Tibial nerve (tissue), 4 donors: ENCODE data around the gene MORN3.

ENCODE experiments used
- EP300 ChIP-seq, 2 donors: sonication (generic); formaldehyde crosslinking; IDR thresholded peaks; one replicate each; pipeline ENCODE4 v1.6.1; 2017; ENCODE audit warnings: antibody characterized with exemption in 2 of 2, mild to moderate bottlenecking in 1 of 2
- POLR2A ChIP-seq, 2 donors: fragments of 450-650 bp; IDR thresholded peaks; one replicate each; pipeline ENCODE4 v1.6.1; 2017; ENCODE audit warnings: antibody characterized with exemption in 2 of 2, mild to moderate bottlenecking in 2 of 2, moderate library complexity in 2 of 2
- TF ChIP-seq, protein P1 (sequence below), 5 experiments: fragments of 200-600 bp in 3 of 5; fragments of 450-650 bp in 2 of 5; sonication (generic) in 3 of 5; IDR thresholded peaks; one replicate each; pipeline ENCODE4 v1.5.1; 2016 to 2019; ENCODE audit warnings: antibody characterized with exemption in 5 of 5, mild to moderate bottlenecking in 3 of 5, moderate library complexity in 2 of 5

DNA sequence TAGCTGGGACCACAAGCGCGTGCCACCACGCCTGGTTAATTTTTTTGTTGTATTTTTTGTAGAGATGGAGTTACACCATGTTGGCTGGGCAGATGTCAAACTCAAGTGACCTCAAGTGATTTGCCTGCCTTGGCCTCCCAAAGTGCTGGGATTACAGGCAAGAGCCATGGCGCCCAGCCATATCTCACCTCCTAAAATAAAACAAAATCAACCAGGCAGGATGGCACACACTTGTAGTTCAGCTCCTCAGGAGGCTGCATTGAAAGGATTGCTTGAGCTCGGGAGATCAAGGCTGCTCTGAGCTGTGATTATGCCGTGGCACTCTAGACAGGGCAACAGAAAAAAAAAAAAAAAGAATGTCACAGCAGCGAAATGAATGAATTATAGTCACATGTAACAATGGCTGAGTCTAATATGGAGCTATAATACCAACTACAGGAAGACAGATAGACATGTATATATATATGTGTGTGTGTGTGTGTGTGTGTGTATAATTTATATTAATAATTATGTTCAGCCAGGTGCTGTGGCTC, 23.8 kb upstream of the MORN3 start:
- TF ChIP-seq EP300 (IDR thresholded peaks at IDR 0.05): no peak
- no peak for TF ChIP-seq POLR2A (IDR thresholded peaks at IDR 0.05)
- TF ChIP-seq, protein P1, sequence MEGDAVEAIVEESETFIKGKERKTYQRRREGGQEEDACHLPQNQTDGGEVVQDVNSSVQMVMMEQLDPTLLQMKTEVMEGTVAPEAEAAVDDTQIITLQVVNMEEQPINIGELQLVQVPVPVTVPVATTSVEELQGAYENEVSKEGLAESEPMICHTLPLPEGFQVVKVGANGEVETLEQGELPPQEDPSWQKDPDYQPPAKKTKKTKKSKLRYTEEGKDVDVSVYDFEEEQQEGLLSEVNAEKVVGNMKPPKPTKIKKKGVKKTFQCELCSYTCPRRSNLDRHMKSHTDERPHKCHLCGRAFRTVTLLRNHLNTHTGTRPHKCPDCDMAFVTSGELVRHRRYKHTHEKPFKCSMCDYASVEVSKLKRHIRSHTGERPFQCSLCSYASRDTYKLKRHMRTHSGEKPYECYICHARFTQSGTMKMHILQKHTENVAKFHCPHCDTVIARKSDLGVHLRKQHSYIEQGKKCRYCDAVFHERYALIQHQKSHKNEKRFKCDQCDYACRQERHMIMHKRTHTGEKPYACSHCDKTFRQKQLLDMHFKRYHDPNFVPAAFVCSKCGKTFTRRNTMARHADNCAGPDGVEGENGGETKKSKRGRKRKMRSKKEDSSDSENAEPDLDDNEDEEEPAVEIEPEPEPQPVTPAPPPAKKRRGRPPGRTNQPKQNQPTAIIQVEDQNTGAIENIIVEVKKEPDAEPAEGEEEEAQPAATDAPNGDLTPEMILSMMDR (IDR thresholded peaks at IDR 0.05): no peak
